ENCODE results near the gene TREH.
"Not testable (repeated sequence)": the region's sequence is repeated elsewhere in the genome, so short reads cannot be mapped to it uniquely, and the experiment has no call there.

The TREH gene

DNA sequence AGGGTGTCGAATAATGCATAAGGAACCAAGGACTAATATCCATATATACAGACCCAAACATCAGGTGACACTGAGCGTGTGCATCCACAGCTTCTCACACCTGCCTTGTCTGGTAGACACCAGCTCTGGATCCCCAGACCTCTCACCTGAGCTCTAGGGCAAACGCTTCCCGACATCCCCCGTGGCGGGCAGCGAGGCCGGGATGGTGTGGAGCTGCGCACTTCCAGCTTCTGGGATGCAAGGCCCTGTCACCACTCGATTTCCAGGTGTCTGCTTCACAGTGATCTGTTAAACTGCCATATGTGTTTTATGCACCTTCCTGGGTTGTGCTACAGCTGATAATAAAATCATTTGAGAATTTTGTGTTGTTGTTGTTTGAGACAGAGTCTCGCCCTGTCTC is 15.3 kb upstream of the TREH start:
- no peak for DNase-seq

- no peak for DNase-seq
Measured at GRCh38 chr11:118694185-118694584, 14.7 kb upstream of the TREH start.

DNA sequence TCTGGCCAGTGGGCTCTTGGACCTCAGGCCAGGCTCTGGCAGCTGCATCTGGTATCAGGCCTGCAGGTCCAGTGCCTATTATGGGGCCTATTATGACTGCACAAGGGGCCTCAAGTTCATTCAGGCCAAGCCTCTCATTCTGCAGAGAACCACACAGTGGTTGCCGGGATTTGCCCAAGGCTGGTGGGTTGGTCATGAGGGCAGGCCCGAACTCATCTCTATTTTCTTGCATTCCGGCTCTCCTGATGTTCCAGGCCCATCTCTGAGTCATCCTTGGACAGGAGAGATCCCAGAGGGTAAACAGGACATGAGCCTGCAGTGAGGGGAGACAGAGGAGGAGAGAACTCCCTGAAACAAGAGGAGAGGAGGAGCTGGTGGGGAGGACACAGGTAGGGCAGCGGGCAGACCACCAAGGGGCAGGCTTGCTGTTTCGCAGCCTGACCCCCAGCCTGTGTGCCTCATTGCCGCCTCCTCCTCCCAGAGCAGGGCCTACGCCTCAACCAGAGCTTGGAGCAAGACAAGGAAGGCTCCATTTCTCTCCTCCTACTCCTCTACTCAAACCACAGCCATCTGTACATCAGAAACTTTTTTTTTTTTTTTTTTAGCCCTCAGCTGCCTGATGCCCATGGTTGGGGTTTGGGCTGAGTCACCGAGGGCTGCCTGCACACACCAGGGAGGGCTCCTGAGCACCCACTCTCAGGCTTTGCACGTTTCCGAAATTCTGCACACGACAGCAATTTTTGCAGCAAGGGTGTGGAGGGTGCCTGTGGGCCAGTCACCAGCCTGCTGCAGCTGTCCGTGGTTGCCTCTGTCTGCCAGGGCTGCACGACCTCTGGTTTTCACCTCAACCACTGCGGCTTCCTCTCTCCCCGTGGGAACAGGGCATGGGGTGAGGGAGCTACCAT is 12.7 kb upstream of the TREH start:
- peak; percentile 80 for DNase-seq

GRCh38 chr11:118690553-118691304 is 11.3 kb upstream of the TREH start:
- no peak for DNase-seq

DNA sequence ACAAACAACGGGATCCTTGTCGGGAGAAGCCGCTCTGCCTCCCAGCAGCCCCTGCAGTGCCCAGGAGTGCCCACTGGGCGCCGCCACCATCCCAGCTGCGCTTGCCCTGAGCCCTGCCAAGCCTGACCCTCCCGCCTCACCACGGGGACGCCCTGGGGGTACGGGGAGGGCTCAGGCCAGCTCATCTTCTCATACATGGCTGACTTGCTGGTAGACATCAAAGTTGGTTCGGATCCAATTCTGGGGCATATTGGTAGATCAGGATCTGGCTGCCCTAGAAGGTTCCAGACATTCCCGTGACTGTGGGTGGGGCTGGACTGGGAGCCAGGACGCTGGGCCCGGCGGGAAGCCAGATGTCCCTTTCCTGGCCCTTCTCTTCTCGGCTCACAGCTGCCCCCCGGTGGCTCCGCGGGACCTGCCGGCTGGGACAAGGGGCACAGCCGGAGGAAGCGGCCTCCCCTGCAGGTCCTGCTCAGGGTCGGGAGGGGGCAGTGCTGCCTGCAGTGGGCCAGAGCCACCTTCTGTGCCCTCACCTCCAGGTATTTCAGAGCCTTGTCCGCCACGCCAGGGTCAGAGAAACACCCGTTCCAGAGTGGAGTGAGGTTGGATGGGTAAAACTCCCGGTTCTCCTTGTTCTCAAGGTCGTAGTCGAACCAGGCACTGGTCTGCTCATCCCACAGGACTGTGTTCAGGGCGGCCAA is 10.6 kb upstream of the TREH start:
- peak; percentile 87 for DNase-seq

GRCh38 chr11:118689503-118689851 is 10.0 kb upstream of the TREH start:
- no peak for DNase-seq

GRCh38 chr11:118688851-118689502 is 9.5 kb upstream of the TREH start:
- no peak for DNase-seq

GRCh38 chr11:118688339-118688738 is 8.9 kb upstream of the TREH start:
- peak; percentile 58 for DNase-seq

DNA sequence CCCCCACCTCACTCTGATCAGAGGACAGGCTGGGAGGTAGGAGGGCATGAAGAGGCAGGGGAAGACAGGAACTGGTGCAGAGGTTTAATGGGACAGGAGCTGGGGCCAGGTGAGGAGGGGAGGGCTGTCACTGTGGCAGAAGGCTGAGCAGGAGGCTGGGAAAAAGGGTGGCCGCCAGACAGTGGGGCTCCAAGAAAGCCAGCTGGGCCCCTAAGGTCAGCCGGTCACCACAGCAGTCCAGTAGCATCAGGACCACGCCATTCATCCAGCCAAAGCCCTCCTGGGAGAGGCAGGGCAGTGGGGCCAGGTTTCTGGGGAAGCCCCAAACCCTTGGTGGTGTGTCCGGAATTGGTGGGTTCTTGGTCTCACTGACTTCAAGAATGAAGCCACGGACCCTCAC is 8.5 kb upstream of the TREH start:
- DNase-seq: no peak

DNA sequence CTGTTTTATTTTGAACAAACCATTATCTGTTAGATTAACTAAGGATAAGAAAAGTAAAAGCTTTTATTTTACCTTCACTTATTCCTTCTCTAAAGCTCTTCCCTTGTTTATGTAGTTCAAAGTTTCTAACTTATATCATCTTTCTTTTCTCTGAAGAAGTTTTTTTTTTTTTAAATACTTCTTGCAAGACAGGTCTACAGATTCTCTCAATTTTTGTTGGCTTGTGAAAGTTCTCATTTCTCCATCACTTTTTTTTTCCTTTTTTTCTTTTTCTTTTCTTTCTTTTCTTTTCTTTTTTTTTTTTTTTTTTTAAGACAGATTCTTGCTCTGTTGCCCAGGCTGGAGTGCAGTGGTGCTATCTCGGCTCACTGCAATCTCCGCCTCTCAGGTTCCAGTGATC is 4.7 kb upstream of the TREH start:
- no peak for DNase-seq

DNA sequence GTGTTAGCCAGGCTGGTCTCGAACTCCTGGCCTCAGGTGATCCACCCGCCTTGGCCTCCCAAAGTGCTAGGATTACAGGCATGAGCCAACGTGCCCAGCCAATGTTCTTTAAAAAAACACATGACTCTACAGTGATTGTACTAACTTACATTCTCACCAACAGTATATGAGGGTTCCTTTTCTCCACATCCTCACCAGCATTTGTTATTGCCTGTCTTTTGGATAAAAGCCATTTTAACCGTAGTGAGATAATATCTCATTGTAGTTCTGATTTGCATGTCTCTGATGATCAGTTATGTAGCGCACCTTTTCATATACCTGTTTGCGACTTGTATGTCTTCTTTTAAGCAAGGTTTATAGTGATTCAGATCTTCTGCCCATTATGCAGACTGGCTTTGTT is 3.5 kb upstream of the TREH start:
- not testable (repeated sequence) for DNase-seq

DNA sequence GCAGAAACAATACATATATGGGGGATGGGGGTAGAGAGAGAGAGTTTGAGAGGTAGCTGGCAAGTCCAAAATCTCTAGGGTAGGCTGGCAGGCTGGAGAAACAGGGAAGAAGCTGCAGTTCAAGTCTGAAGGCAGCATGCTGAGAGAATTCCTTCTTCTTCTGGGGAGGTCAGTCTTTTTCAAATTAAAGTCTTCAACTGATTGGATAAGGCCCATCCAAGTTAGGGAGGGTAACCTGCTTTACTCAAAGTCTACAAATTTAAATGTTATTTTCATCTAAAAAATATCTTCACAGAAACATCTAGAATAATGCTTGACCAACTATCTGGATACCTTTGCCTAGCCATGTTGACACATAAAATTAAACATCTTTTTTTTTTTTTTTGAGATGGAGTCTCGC is 2.9 kb upstream of the TREH start:
- no peak for DNase-seq

- not testable (repeated sequence) for DNase-seq
Measured at GRCh38 chr11:118678908-118679307, 542 bp downstream of the TREH start.

DNA sequence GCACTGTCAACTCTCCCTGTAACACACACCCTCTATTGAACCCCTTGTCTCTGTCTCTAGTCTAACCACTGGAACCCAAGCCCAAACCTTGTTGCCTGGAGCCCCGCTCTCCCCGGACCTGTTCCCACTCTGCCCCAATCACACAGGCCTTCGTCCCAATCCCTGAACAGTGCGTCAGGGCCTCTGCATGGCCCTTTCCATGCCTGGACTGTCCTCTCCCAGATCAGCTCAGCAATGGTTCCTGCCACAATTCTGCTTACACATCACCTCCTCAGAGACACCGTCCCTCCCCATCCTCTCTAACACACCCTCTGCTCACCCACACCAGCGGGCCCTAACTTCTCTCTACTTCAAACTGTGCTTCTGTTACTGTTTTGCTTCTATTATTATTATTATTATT is 1.5 kb downstream of the TREH start:
- DNase-seq: no peak

- DNase-seq: no peak
Measured at GRCh38 chr11:118674082-118674435, 5.4 kb downstream of the TREH start.

- DNase-seq: no peak
Measured at GRCh38 chr11:118673361-118674081, 5.9 kb downstream of the TREH start.

DNA sequence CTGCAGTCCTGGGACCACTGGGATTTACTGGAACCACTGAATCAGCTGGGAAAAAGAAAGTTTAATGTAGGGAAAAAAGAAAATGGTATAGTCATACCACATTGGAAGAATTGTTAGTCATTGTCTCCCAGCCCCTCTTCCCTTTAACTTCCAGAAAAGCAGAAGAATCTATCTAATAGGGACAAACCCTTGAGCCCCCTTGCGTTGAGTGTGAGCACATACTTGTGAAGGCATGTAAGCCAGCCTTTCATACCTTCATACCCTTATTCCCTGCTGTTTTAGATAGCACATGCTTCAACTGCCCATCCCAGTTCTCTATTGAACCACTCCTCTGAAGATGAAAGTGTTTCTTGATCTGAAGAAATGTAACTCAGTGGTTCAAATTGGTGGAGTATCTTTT is 6.6 kb downstream of the TREH start:
- no peak for DNase-seq

DNA sequence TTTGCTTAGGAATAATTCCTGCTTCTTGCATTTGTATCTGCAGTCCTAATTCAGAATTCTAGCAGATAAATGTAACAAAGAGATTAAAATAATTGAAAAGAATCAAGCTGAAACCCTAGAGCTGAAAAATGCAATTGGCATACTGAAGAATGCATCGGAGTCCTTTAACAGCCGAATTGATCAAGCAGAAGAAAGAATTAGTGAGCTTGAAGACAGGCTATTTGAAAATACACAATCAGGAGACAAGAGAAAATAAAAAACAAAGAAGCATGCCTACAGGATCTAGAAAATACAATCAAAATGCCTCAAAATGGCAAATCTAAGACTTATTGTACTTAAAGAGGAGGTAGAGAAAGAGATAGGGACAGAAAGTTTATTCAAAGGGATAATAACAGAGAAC is 8.2 kb downstream of the TREH start:
- DNase-seq: no peak

GRCh38 chr11:118670063-118670462 is 9.4 kb downstream of the TREH start:
- no peak for DNase-seq

DNA sequence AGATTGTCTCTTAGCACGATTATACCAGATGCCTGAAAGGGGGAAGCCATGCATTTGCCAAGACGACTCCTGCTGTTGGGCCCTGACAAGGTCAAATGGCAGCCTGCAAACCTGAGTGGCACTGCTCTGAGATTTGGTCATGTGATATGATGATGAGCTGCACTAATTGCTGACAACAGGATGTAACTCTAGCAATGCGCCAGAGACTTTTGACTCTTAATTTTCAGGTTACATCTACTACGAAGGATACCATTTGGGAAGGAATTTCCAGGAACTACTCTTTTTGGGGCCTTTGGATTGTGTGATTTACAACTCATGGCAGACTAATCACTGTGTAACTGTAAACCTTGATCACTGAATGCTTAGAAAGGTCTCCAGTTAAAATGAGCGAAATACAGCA is 13.1 kb downstream of the TREH start:
- DNase-seq: no peak

- no peak for DNase-seq
Measured at GRCh38 chr11:118663902-118664301, 15.5 kb downstream of the TREH start.

GRCh38 chr11:118663381-118663780 is 16.1 kb downstream of the TREH start:
- DNase-seq: no peak
